ENCODE measurements around the gene ALPG. TPM values are rescaled to one million over a fixed set of nuclear protein-coding genes. Genes with fewer than 3 reads are reported as not detected.

The ALPG gene
- polyA plus RNA-seq, 1 donor = not detected

Other genes starting within 250 kb of the ALPG start
- gene ALPP, start 28.1 kb upstream of the ALPG start, polyA plus RNA-seq = 0.06 TPM
- 80.6 TPM for gene ALPI, start 49.3 kb downstream of the ALPG start, polyA plus RNA-seq
- 1.1 TPM for gene ECEL1, start 81.0 kb downstream of the ALPG start, polyA plus RNA-seq
- gene PRSS56, start 113.5 kb downstream of the ALPG start, polyA plus RNA-seq = not detected
- 0.27 TPM for gene CHRND, start 119.3 kb downstream of the ALPG start, polyA plus RNA-seq
- 0.21 TPM for gene CHRNG, start 132.8 kb downstream of the ALPG start, polyA plus RNA-seq
- gene TIGD1, start 143.7 kb downstream of the ALPG start, polyA plus RNA-seq = 6.5 TPM
- gene EIF4E2, start 143.8 kb downstream of the ALPG start, polyA plus RNA-seq = 77.3 TPM
- 1.7 TPM for gene EFHD1, start 226.8 kb downstream of the ALPG start, polyA plus RNA-seq

Measured in large intestine (tissue), 1 donor.